HepG2 (cell line): Measurements from ENCODE around the gene ALDH16A1. TPM values are rescaled to one million over a fixed set of nuclear protein-coding genes. Genes with fewer than 3 reads are reported as not detected.
A peak's percentile ranks its signal among the peaks of the same experiment; 100 is the strongest.

ENCODE experiments used
- BATF2 ChIP-seq: sonication (generic); formaldehyde crosslinking; IDR thresholded peaks from 2 replicates; pipeline ENCODE4 v1.8.0; 2022; ENCODE audit warnings: mild to moderate bottlenecking, missing genetic modification reagents, moderate library complexity
- EED ChIP-seq: sonication (generic); formaldehyde crosslinking; IDR thresholded peaks from 2 replicates; pipeline ENCODE4 v1.5.0; 2020; ENCODE audit warnings: mild to moderate bottlenecking, missing genetic modification reagents
- HNRNPK ChIP-seq: fragments of 200-400 bp; formaldehyde crosslinking; IDR thresholded peaks from 2 replicates; pipeline ENCODE4 v1.6.1; 2018; ENCODE audit warnings: low read length, low read depth, moderate library complexity, mild to moderate bottlenecking; ENCODE audit not compliant: poor library complexity, severe bottlenecking
- MAX ChIP-seq: IDR thresholded peaks from 2 replicates; pipeline ENCODE4 v1.6.1; 2012; ENCODE audit warnings: inconsistent platforms
- MBNL3 ChIP-seq: fragments of 250-450 bp; sonication (Bioruptor Pico); conservative IDR thresholded peaks from 2 replicates; pipeline ENCODE4 v1.8.0; 2022; ENCODE audit warnings: mild to moderate bottlenecking, inconsistent platforms
- MIXL1 ChIP-seq: IDR thresholded peaks from 2 replicates; pipeline ENCODE4 v1.6.1; 2016
- MXD1 ChIP-seq: sonication (generic); formaldehyde crosslinking; IDR thresholded peaks from 2 replicates; pipeline ENCODE4 v1.4.0; 2020; ENCODE audit warnings: mild to moderate bottlenecking, missing genetic modification reagents
- PRDM15 ChIP-seq: sonication (generic); formaldehyde crosslinking; IDR thresholded peaks from 2 replicates; pipeline ENCODE4 v1.4.0; 2020; ENCODE audit warnings: missing genetic modification reagents
- RNF2 ChIP-seq: fragments of 450-650 bp; conservative IDR thresholded peaks from 2 replicates; pipeline ENCODE4 v1.6.1; 2016; ENCODE audit warnings: low read depth
- SIN3A ChIP-seq: IDR thresholded peaks from 2 replicates; pipeline ENCODE4 v1.6.1; 2011; ENCODE audit warnings: low read depth, mild to moderate bottlenecking, control low read depth, low read length, borderline replicate concordance
- SNAPC5 ChIP-seq: sonication (generic); formaldehyde crosslinking; IDR thresholded peaks from 2 replicates; pipeline ENCODE4 v1.8.1; 2023; ENCODE audit warnings: mild to moderate bottlenecking, missing genetic modification reagents, borderline replicate concordance
- TAF1 ChIP-seq: sonication (generic); formaldehyde crosslinking; IDR thresholded peaks from 2 replicates; pipeline ENCODE4 v1.4.0; 2020; ENCODE audit warnings: missing genetic modification reagents
- ZBTB2 ChIP-seq: sonication (generic); formaldehyde crosslinking; IDR thresholded peaks from 2 replicates; pipeline ENCODE4 v1.8.0; 2022; ENCODE audit warnings: low read depth, missing genetic modification reagents
- ZMYM3 ChIP-seq: sonication (generic); formaldehyde crosslinking; IDR thresholded peaks from 2 replicates; pipeline ENCODE4 v1.5.1; 2020; ENCODE audit warnings: mild to moderate bottlenecking, missing genetic modification reagents
- ZNF18 ChIP-seq: sonication (generic); formaldehyde crosslinking; IDR thresholded peaks from 2 replicates; pipeline ENCODE4 v1.8.0; 2022; ENCODE audit warnings: mild to moderate bottlenecking, missing genetic modification reagents; ENCODE audit not compliant: insufficient replicate concordance
- ZNF264 ChIP-seq: sonication (generic); formaldehyde crosslinking; IDR thresholded peaks from 2 replicates; pipeline ENCODE4 v1.4.0; 2020; ENCODE audit warnings: missing genetic modification reagents
- ZNF414 ChIP-seq: sonication (generic); formaldehyde crosslinking; IDR thresholded peaks from 2 replicates; pipeline ENCODE4 v1.5.0; 2020; ENCODE audit warnings: missing genetic modification reagents
- ZNF563 ChIP-seq: sonication (generic); formaldehyde crosslinking; IDR thresholded peaks from 2 replicates; pipeline ENCODE4 v1.8.0; 2022; ENCODE audit warnings: mild to moderate bottlenecking, moderate library complexity, missing genetic modification reagents
- polyA plus RNA-seq, 8 experiments: library from polyadenylated mRNA; depleted of rRNA in 3 of 8; stranded (reverse) in 7 of 8; unstranded in 1 of 8; fragments of >200 nt; fragmentation: Illumina TruSeq in 4 of 8; extraction: Trizol in 4 of 8; gene quantifications; 2 replicates each; pipeline versions ENCODE4 v1.2.1 to v1.2.3, GENCODE V29; 2011 to 2016; ENCODE audit warnings: low read depth in 4 of 8, missing spikeins in 1 of 8, mixed read lengths in 1 of 8; ENCODE audit not compliant: insufficient read depth in 1 of 8
- total RNA-seq, 5 experiments: library from RNA; depleted of rRNA; stranded (reverse); fragments of >200 nt; fragmentation: Illumina TruSeq; extraction: Trizol; gene quantifications; 2 replicates each; pipeline ENCODE4 v1.2.3, GENCODE V29; 2016; ENCODE audit warnings: low read depth in 1 of 5

ALDH16A1 gene
- total and polyA plus RNA-seq, 2 of the 13 experiments (the other 11 are each of a cell fraction or from before 2014, with no cell fraction given), result 8.4 to 34.9 TPM

GRCh38 chr19:49487277-49488045 lies 34.4 kb downstream of the ALDH16A1 start, which contains the start of gene RPL13A (continued):
- TF ChIP-seq ZBTB2 (CRISPR knock-in tag), result 0 out of 2 replicates have a peak, but pooled peaks have one; percentile 66
- peak; percentile 64; the same call in 1 of the 2 replicates for TF ChIP-seq ZNF563
- peak; percentile 100 for TF ChIP-seq TAF1 (CRISPR knock-in tag)
- TF ChIP-seq SIN3A, result peak; percentile 89
- TF ChIP-seq SNAPC5 (CRISPR knock-in tag), result no peak
- TF ChIP-seq HNRNPK, result no peak
- peak; percentile 72; the same call in 1 of the 2 replicates for TF ChIP-seq MAX
- TF ChIP-seq ZNF18 (CRISPR knock-in tag), result no peak
- peak; percentile 60 for TF ChIP-seq ZNF414 (CRISPR knock-in tag)
- no peak for TF ChIP-seq MBNL3 (CRISPR knock-in tag)
- peak; percentile 30; the same call in 1 of the 2 replicates for TF ChIP-seq PRDM15
- no peak; the same call in 1 of the 2 replicates for TF ChIP-seq ZMYM3
- TF ChIP-seq MIXL1 (CRISPR knock-in tag), result peak; percentile 13; the same call in 1 of the 2 replicates
- TF ChIP-seq BATF2 (CRISPR knock-in tag), result no peak
- no peak for TF ChIP-seq RNF2
- TF ChIP-seq EED (CRISPR knock-in tag), result 0 out of 2 replicates have a peak, but pooled peaks have one; percentile 25
- 0 out of 2 replicates have a peak, but pooled peaks have one; percentile 49 for TF ChIP-seq MXD1 (CRISPR knock-in tag)
- peak; percentile 64 for TF ChIP-seq ZNF264 (CRISPR knock-in tag)
